SU-DHL-6 (cell line): Measurements from ENCODE around the gene SYT9.

Source experiments
- H2AFZ ChIP-seq: fragments of 200-600 bp; sonication (generic); 2 replicates; pipeline ENCODE4 v1.6.1; 2014; ENCODE audit warnings: low read depth, mild to moderate bottlenecking, moderate library complexity, mixed read lengths, antibody characterized with exemption, low read length; ENCODE audit not compliant: severe bottlenecking
- H3F3A ChIP-seq: fragments of 200-600 bp; shearing (Covaris generic); 2 replicates; pipeline ENCODE4 v1.6.0; 2016; ENCODE audit warnings: antibody characterized with exemption, mild to moderate bottlenecking; ENCODE audit not compliant: insufficient read depth
- H3K27ac ChIP-seq: fragments of 200-600 bp; sonication (generic); 2 replicates; pipeline ENCODE4 v1.5.1; 2016; ENCODE audit warnings: low read depth, mild to moderate bottlenecking, low read length, moderate library complexity, mixed read lengths
- H3K27me3 ChIP-seq: fragments of 200-600 bp; sonication (generic), shearing (Covaris generic); 2 replicates; pipeline ENCODE4 v1.6.0; 2014; ENCODE audit warnings: mild to moderate bottlenecking, low read length
- H3K36me3 ChIP-seq: fragments of 200-600 bp; sonication (generic); 2 replicates; pipeline ENCODE4 v1.6.1; 2014; ENCODE audit warnings: mild to moderate bottlenecking, low read length, mixed read lengths
- H3K4me2 ChIP-seq: fragments of 300-600, 200-600 bp; shearing (Covaris generic), sonication (generic); 2 replicates; pipeline ENCODE4 v1.6.0; 2014; ENCODE audit warnings: low read length, low read depth, mild to moderate bottlenecking; ENCODE audit not compliant: poor library complexity, severe bottlenecking
- H3K4me3 ChIP-seq: fragments of 200-600 bp; sonication (generic); 2 replicates; pipeline ENCODE4 v1.5.1; 2014; ENCODE audit warnings: antibody characterized with exemption, low read length, mild to moderate bottlenecking, mixed read lengths; ENCODE audit not compliant: insufficient read depth, poor library complexity, severe bottlenecking
- H3K79me2 ChIP-seq: fragments of 200-600 bp; sonication (generic); 2 replicates; pipeline ENCODE4 v1.6.1; 2014; ENCODE audit warnings: mild to moderate bottlenecking, low read length, moderate library complexity; ENCODE audit not compliant: insufficient read depth
- H3K9ac ChIP-seq: fragments of 200-600 bp; sonication (generic); 2 replicates; pipeline ENCODE4 v1.7.0; 2014; ENCODE audit warnings: mild to moderate bottlenecking, low read length
- H3K9me2 ChIP-seq: fragments of 200-600 bp; sonication (generic); replicated peaks from 2 replicates; pipeline ENCODE4 v1.6.1; 2014; ENCODE audit warnings: low read length; ENCODE audit not compliant: insufficient read depth
- H3K9me3 ChIP-seq: fragments of 200-600 bp; sonication (generic); 2 replicates; pipeline ENCODE4 v1.6.1; 2014; ENCODE audit warnings: low read length, mixed read lengths; ENCODE audit not compliant: insufficient read depth
- H4K20me1 ChIP-seq: fragments of 200-600 bp; sonication (generic); 2 replicates; pipeline ENCODE4 v1.6.1; 2014; ENCODE audit warnings: low read depth, mild to moderate bottlenecking, antibody characterized with exemption, low read length, moderate library complexity, mixed read lengths
- EZH2phosphoT487 ChIP-seq: fragments of 200-600 bp; sonication (generic), shearing (Covaris generic); conservative IDR thresholded peaks from 2 replicates; pipeline ENCODE4 v1.6.1; 2018; ENCODE audit warnings: mild to moderate bottlenecking, antibody characterized with exemption, low read length, moderate library complexity, mixed read lengths
- TF ChIP-seq, protein P1 (sequence below): fragments of 200-600 bp; sonication (generic); IDR thresholded peaks from one replicate; pipeline ENCODE4 v1.5.1; 2017; ENCODE audit warnings: antibody characterized with exemption, mild to moderate bottlenecking, low read length, moderate library complexity; ENCODE audit not compliant: insufficient read depth, poor library complexity, severe bottlenecking

The SYT9 gene

DNA sequence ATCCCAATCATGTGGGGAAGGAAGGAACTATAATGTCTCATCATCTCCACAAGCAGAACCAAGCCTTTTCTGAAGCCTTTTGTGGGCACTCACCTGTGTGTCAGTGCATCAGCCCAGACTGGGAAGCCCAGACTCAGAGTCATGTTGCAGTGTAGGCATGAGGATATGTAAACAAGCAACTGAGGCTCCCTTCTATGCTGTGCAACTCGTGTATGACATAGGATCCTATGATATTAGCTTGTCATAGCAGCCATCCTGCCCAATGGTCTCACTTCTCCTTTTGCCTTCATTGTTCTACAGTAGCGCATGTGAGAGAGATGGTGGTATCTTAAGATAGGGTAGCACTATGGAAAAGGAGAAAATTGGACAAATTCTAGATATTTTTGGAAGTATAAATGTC is 130.2 kb downstream of the SYT9 start:
- Histone ChIP-seq H3K27ac (no peak overlapping the region), H3K9ac (no peak overlapping the region), H4K20me1 (no peaks in the 10 kb centered on the region), H2AFZ (no peak overlapping the region), H3F3A (no peaks in the 10 kb centered on the region), H3K27me3 (no peaks in the 10 kb centered on the region), H3K36me3 (no peaks in the 10 kb centered on the region), H3K79me2 (no peaks in the 10 kb centered on the region), H3K4me3 (no peak overlapping the region), H3K9me2 (no peaks in the 10 kb centered on the region), H3K9me3 (no peaks in the 10 kb centered on the region), H3K4me2 (no peak overlapping the region)
- TF ChIP-seq, protein P1, sequence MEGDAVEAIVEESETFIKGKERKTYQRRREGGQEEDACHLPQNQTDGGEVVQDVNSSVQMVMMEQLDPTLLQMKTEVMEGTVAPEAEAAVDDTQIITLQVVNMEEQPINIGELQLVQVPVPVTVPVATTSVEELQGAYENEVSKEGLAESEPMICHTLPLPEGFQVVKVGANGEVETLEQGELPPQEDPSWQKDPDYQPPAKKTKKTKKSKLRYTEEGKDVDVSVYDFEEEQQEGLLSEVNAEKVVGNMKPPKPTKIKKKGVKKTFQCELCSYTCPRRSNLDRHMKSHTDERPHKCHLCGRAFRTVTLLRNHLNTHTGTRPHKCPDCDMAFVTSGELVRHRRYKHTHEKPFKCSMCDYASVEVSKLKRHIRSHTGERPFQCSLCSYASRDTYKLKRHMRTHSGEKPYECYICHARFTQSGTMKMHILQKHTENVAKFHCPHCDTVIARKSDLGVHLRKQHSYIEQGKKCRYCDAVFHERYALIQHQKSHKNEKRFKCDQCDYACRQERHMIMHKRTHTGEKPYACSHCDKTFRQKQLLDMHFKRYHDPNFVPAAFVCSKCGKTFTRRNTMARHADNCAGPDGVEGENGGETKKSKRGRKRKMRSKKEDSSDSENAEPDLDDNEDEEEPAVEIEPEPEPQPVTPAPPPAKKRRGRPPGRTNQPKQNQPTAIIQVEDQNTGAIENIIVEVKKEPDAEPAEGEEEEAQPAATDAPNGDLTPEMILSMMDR = no peak
- TF ChIP-seq EZH2phosphoT487 = no peak

DNA sequence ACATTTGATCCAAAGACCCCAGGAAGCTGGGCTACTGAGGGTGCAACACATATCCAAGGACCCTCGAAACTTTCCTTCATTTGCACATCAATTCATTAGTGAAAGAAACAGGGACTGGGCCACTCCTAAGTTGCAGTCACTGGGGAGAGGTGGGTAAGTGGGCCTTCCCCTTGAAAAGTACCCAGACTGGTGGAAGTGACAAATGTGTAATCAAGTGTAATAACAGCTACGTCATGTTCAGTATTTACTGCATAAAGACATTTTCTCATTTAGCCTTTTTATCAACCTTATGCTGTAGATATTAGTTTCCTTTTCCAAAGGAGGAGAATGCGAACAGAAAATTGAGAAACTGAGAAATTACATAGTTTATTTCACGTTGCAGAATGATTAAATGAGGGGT is 131.7 kb downstream of the SYT9 start:
- Histone ChIP-seq H3K9me3 (no peaks in the 10 kb centered on the region), H3K27ac (no peak overlapping the region), H3K9ac (no peak overlapping the region), H3K36me3 (no peaks in the 10 kb centered on the region), H2AFZ (no peak overlapping the region), H3F3A (no peaks in the 10 kb centered on the region), H3K4me2 (no peak overlapping the region), H3K9me2 (no peaks in the 10 kb centered on the region), H3K79me2 (no peaks in the 10 kb centered on the region), H4K20me1 (no peaks in the 10 kb centered on the region), H3K4me3 (no peak overlapping the region), H3K27me3 (no peaks in the 10 kb centered on the region)
- TF ChIP-seq, protein P1 = no peak
- no peak for TF ChIP-seq EZH2phosphoT487

GRCh38 chr11:7384691-7385090 is 133.0 kb downstream of the SYT9 start:
- Histone ChIP-seq H3K27ac (no peak overlapping the region), H3K4me2 (no peak overlapping the region), H3K9me2 (no peaks in the 10 kb centered on the region), H3K27me3 (no peaks in the 10 kb centered on the region), H3K9ac (no peak overlapping the region), H4K20me1 (no peaks in the 10 kb centered on the region), H2AFZ (no peak overlapping the region), H3K79me2 (no peaks in the 10 kb centered on the region), H3K36me3 (no peaks in the 10 kb centered on the region; the same call in 1 of the 2 replicates), H3K4me3 (no peak overlapping the region), H3F3A (no peaks in the 10 kb centered on the region), H3K9me3 (no peaks in the 10 kb centered on the region)
- TF ChIP-seq, protein P1 = no peak
- TF ChIP-seq EZH2phosphoT487 = no peak

GRCh38 chr11:7385532-7385931 is 133.8 kb downstream of the SYT9 start:
- no peaks in the 10 kb centered on the region; the same call in 1 of the 2 replicates for H3K36me3 ChIP-seq
- H2AFZ ChIP-seq = no peak overlapping the region
- no peaks in the 10 kb centered on the region for H3F3A ChIP-seq
- H3K9ac ChIP-seq = no peak overlapping the region
- no peaks in the 10 kb centered on the region for H3K79me2 ChIP-seq
- no peaks in the 10 kb centered on the region for H4K20me1 ChIP-seq
- TF ChIP-seq, protein P1 = no peak
- no peak for TF ChIP-seq EZH2phosphoT487
- H3K4me3 ChIP-seq = no peak overlapping the region
- no peak overlapping the region for H3K4me2 ChIP-seq
- no peaks in the 10 kb centered on the region for H3K9me2 ChIP-seq
- H3K27me3 ChIP-seq = no peaks in the 10 kb centered on the region
- H3K9me3 ChIP-seq = no peaks in the 10 kb centered on the region
- no peak overlapping the region for H3K27ac ChIP-seq
